VCaP (cell line): ENCODE measurements around the gene LIN7B.

Experiments
- H3K27ac ChIP-seq: fragments of 450-650 bp; 2 replicates; pipeline ENCODE4 v1.5.1; 2017
- CTCF ChIP-seq: fragments of 450-650 bp; conservative IDR thresholded peaks from 2 replicates; pipeline ENCODE4 v1.5.1; 2017; ENCODE audit warnings: mild to moderate bottlenecking, moderate library complexity

LIN7B gene, protein sequence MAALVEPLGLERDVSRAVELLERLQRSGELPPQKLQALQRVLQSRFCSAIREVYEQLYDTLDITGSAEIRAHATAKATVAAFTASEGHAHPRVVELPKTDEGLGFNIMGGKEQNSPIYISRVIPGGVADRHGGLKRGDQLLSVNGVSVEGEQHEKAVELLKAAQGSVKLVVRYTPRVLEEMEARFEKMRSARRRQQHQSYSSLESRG

GRCh38 chr19:49113762-49114629 is at the start of gene LIN7B:
Gene LIN7B, plus strand, starts transcription at chr19:49114370. Its CDS starts 35 bp downstream, at chr19:49114405.
- TF ChIP-seq CTCF = peak; percentile 83
- peak within 1 kb of the TSS; percentile 76 for H3K27ac ChIP-seq

GRCh38 chr19:49064768-49065611 is 49.2 kb upstream of the LIN7B start, which contains the start of gene NTF4:
Gene NTF4, minus strand, starts transcription at chr19:49064818. Its CDS starts 2,821 bp downstream, at chr19:49061997.
- peak; percentile 24 for TF ChIP-seq CTCF
- peak within 1 kb of the TSS; percentile 57 for H3K27ac ChIP-seq

- TF ChIP-seq CTCF = no peak
- H3K27ac ChIP-seq = no peak overlapping the region
These were observed 48.2 kb upstream of the LIN7B start for GRCh38 chr19:49065905-49066512.

GRCh38 chr19:49067554-49067953 is 46.6 kb upstream of the LIN7B start:
- no peak overlapping the region for H3K27ac ChIP-seq
- no peak for TF ChIP-seq CTCF

DNA sequence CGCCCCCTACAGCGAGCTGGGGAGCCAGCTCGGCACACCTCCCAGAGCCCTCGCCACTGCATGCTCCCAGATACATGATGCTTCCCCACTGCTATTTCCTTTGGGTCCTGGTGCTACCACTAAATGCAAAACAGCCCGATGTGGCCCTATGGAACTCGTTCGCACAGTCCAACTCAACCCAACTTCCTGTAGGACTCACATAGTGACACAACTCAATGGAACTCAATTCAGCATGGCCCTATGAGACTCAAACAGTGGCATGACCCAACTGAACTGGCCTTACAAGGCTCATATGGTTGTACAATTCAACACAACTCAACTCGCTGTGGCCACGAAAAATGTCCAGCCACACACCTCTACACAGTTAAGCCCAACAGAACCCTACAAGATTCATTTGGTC is 45.1 kb upstream of the LIN7B start:
- TF ChIP-seq CTCF = no peak
- H3K27ac ChIP-seq = no peak overlapping the region

- TF ChIP-seq CTCF = no peak
- no peak overlapping the region for H3K27ac ChIP-seq
These were observed 43.8 kb upstream of the LIN7B start for GRCh38 chr19:49070416-49070815.
